Muscle of leg (tissue), 9 donors: Measurements from ENCODE around the gene LPIN1. TPM values are rescaled to one million over a fixed set of nuclear protein-coding genes. Genes with fewer than 3 reads are reported as not detected.

Experiments
- polyA plus RNA-seq, 8 donors: library from polyadenylated mRNA; unstranded; fragments of 120-200 nt; gene quantifications; one replicate each; pipeline versions ENCODE4 v1.2.1 to v1.2.3, GENCODE V29; 2013; ENCODE audit warnings: inconsistent platforms in 1 of 8, low replicate concordance in 1 of 8; ENCODE audit not compliant: insufficient read length in 8 of 8, insufficient read depth in 1 of 8
- total RNA-seq: library from RNA; stranded (reverse); fragments of 120-200 nt; gene quantifications from one replicate; pipeline ENCODE4 v1.2.4, GENCODE V29; 2013

LPIN1 gene
- total and polyA plus RNA-seq, 9 donors: 12.9 to 20.2 (median 16.0) TPM

Other genes with a start within 250 kb of the LPIN1 start
- 7.2 TPM for gene GREB1, start 212.6 kb upstream of the LPIN1 start, total RNA-seq
- gene GREB1, start 212.6 kb upstream of the LPIN1 start, polyA plus RNA-seq: 10 to 100 TPM in 5 of 8 donors, 1 to 10 TPM in 3; 6.5 to 14.4 (median 10.7) TPM
- not detected for gene NTSR2, start 76.4 kb upstream of the LPIN1 start, total RNA-seq
- not detected for gene NTSR2, start 76.4 kb upstream of the LPIN1 start, polyA plus RNA-seq